GM19043 (cell line): Measurements from ENCODE around the gene IL6R.
"Not testable (repeated sequence)": the region's sequence is repeated elsewhere in the genome, so short reads cannot be mapped to it uniquely, and the experiment has no call there.

ENCODE experiments used
- ATAC-seq: cut with Tn5 transposase; IDR thresholded peaks from one replicate; pipeline ENCODE4 v1.9.1; 2021; ENCODE audit warnings: low read depth; ENCODE audit not compliant: unreplicated experiment

The IL6R gene

DNA sequence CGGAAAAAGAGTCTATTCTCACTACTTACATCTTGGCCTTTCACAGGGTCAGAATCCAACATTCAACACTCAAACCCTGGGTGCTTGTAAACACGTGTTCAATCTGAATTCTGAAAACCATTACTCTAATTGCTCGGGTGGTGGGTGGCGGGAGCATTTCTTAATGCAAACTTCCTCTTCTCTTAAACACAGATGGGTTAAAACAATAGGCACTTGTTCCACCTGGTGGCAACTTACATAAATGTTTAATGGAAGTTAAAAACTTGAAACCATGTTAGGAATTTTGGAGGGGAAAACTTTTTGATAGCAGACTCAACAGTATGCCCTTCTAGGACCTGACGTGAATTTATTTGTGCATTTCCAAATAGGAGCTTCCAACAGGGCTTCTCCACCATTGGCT lies 73.5 kb downstream of the IL6R start:
- no peak for ATAC-seq

DNA sequence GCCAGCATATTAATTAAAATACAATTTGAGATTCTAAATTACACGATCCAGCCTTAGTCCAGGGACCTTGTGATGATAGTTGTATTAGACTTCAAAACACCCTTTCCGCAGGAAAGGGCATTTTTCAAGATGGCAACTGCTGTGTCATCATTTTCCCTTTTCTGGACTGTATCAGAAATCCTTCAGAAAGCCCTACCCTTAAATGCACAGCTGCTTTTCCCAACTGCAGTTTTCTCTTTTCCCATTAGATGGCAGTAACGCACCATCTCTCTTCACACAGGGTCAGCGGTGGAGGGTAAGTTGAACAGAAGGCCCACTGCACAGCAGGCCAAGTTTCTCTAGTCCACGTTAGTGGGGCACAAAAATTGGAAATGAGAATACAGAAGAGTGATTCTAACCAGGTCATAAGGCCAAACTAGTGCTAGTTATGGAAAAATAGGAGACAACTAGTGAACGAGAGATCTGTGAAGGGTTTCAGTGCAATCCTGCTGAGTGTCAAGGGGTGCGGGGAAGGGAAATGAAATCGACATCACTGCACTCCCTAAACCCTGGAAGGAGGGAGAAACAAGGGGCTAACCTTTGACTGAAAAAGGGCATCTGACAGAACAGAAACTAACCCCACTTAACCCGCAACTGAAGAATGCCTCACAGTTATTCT lies 74.8 kb downstream of the IL6R start:
- ATAC-seq, result no peak

DNA sequence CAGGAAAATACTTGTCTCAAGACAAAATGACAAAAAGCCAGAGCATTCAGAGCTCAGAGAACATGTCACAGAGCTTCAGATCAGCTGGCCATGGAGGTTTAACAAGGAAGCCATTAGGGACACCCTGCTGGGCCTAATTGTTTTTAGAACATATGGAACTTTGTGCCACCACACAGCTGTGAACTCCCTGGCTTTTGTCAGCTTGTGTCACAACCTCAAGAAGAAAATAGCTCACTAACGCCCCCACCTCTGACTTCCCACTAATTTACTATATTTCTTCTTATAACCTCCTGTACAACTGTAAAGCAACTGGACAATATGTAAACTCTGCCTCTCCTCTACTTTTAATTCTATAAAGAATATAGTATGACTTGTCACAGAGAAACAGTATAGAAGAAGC lies 75.9 kb downstream of the IL6R start:
- no peak for ATAC-seq

DNA sequence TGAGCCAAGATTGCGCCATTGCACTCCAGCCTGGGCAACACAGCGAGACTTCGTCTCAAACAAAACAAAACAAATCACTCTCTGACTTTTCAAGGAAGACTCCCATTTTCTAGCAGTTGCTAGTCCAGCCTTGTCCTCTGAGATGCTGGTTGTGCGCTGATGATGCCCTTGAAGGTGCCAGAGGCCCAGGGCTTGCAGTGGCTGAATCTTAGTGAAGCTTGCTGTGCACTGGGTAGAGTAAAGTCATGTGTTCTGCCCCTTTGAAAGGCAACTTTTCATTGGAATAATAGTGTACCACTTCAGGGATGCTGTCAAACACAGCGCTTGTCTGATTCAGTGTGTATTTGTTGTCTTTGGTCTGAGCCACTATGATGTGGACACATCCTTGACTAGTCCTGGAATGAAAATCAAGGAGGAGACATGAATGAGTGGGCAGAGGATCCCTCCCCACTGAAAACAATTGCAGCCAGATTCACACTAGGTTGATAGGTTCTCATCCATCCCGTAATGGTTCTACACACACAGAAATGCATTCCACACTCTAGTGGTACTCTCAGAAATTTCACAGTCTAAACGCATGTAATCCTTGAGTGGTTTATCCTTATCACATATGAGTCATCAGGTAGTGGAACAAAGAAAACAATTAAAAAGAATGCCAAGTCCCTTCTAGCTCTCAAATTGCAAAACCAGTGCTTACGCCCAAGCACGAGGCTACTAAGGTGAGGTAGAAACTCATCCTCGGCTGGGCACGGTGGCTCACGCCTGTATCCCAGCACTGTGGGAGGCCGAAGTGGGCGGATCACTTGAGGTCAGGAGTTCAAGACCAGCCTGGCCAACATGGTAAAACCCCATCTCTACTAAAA lies 79.0 kb downstream of the IL6R start:
- no peak for ATAC-seq

DNA sequence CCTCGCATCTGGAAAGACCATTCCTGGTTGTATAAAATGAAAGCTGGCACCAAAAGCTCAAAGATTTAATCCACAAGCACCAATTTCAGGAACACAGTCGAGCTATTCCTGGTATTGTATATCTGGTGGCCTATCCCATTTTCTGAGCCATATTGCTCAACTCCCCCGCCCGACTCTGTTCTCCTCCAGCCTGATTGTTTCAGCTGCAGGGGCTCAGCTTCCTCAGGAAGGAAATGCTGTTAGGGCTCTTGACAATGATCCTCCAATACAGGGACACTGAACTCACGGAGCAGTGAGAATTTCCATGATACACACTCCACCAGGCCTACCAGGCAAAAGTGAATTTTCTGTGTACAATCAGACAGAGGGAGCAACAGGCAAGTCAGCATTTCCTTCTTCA lies 80.0 kb downstream of the IL6R start:
- ATAC-seq, result no peak

DNA sequence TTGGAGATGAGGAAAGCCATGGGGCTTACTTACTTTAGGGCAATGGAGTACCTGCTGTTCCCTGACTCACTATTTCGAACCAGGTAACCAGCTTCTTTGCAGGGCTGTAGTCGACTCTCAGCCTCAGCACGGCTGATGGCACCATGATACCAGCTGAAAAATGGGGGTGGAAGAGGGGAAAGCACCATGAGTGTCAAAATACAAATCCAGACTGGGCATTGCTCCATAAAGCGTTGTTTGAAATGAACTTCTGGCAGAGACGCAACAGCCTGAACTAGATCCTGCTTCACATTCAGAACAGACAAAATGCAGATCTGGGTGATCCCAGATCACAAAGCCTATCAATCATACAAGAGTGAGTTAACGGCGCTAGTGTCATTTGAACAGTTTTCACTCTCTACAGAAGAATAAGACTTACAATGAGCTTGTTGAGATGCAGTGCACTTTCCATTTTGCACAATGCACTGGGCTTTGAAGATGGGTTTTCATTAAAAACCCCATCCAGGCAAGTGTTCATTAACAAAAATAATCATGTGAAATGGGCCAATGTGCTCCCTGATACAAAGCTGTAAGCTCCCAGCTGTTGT lies 80.9 kb downstream of the IL6R start:
- ATAC-seq, result no peak

DNA sequence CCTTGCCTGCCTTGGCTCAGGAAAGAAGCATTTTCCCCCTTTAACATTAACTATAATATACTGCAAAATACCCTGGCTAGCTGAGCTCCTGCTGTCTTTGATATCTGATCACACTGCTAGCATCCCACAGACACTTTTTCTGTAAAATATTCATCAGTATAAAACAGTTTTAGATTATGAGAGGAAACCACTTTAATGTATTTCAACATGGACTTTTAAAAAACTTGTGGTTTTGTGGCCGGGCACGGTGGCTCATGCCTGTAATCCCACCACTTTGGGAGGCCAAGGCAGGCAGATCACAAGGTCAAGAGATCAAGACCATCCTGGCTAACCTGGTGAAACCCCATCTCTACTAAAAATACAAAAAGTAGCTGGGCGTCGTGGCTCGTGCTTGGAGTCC lies 81.6 kb downstream of the IL6R start:
- ATAC-seq, result not testable (repeated sequence)

DNA sequence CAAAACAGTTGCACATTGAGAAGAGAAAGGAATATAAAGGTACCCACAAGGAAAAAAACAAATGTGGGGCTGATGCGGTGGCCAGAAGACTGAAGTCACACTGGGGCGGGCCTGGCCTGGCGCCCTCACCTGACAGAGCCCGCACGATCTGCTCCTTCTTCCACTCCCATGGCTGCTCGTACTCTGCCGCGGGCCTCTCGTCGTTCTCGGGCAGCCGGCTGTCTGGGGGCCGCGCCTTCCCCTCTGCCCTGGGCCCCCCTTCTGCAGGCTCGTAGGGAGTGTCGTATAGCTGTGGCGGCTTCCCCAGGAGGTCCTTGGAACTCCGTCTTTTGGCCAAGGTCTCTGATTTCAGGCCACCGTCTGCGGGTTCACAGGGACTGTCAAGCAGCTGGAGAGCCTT lies 83.8 kb downstream of the IL6R start:
- no peak for ATAC-seq

DNA sequence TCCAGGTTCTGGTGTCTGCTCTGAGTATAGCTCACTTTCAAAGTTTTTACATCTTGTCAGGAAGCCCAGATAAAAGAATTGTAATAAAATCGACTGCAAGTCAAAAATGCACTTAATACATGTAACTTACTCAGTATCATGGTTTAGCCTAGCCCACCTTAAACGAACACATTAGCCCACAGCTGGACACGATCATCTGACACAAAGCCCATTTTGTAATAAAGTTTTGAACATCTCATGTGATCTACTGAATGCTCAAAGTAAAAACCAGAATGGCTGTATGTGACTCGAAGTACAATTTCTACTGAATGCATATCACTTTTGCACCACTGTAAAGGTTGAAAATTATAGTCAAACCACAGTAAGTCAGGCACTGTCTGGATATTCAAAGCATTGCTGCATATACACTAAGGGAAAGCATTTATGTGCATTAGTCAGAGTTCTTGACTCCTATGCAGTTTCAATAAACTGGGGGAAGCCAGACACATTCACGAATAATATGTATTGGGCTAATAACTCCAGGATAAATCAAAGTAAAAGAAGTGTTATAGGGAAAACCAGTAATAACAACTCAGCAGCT lies 84.6 kb downstream of the IL6R start:
- no peak for ATAC-seq

DNA sequence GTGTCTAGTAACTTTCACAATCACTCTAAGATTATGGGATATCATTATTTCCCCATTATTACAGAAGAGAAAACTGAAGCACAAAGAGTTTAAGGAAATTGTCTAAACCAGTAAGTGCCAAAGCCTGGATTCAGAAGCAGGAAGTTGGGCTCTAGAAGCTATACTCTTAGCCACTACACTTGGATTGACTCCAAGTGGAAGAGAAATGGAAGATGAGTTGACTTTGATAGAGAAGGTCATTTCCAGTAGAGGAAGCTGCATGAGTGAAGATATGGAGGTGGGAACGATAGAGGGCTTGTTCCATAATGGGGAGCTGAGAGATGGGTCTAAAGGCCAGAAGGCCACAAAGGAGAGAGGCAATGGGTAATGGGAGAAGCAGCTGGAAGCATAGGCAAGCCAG lies 85.2 kb downstream of the IL6R start:
- no peak for ATAC-seq

DNA sequence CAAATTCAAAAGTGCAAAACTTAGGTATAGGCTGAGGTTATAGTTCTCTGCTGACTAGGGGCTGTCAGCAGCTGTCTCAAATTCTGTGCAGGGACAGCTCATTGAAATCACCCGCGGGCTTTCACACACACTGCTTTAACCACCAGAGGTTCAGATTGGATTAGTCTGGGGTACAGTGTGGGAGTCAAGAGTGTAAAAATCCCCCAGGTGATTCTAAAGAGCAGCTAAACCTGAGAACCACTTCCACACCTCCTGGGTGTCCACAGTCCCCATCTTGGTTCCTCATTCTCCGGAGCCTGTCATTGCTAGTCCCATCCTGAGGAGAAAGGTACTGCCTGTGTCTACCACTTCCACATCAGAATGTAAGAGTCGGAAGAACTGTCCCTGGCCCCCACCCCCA lies 87.0 kb downstream of the IL6R start:
- no peak for ATAC-seq

DNA sequence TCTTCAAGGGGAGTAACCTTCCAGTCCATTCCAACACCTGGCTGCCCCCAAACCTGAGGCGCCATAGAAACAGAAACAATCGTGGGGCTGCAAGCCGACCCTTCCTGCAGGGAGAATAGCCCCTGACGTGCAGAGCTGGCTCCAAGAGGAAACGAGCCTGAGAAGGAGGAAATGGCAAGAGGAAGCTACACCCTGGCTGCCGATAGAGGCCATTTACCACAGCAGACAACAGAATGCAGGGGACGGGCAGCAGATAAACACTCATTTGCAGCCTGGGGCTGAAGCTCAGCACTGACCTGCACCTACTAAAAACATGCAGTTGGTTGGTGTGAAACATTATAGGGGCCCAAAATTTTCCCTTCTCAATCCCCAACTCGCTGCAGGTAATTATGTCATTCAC lies 88.1 kb downstream of the IL6R start:
- ATAC-seq, result no peak

DNA sequence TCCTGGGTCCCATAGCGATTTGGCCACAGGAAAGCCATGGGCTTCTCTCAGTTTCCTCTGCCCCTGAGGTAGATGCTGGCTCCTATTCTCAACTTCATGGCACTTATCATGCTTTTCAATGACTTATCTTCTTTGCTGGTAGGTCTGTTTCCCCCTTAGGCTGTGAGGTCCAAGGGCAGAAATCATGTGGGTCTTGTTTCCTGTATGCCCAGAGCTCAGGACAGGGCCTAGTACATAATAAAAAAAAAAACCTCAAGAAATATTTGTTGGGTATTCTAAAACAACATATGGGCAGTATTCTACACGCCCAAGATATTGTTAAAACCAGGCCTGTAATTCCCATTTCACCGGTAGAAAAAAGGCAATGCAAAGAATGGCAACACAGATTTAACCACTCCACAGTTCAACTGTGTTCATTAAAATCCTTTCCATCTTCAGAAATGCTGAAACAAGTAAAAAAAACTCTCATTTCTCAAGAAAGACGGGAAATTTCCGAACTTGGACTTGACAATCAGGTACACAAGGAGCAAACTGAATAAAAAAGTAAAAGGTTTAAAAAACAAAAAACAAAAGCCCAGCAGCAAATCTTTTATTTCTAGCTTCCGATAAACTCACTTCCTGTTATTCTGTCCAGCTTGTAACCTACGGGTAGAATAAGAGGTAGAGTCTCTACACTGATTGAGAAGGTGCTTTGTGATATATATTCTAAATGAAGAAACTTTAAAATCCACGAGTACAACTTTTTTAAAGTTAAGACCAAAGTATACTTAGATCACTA lies 90.5 kb downstream of the IL6R start:
- ATAC-seq, result no peak

DNA sequence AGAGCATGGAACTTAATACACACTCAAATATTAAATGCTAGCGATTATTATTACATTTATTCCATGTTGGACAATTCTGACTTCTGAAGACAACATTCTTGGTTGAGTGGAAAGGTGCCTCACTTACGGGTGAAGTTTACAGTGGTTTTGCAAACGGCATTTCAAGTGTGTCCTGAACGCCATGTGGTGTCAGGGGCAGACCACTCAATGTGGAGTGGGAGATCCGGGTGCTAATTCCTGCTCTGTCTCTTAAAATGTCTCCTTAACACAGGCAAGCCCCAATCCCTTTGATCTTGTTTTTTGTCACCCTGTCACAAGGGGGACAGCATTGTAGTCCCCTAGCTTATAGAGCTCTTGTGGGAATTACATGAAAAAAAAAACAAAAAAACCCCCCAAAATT lies 91.2 kb downstream of the IL6R start:
- ATAC-seq, result no peak

DNA sequence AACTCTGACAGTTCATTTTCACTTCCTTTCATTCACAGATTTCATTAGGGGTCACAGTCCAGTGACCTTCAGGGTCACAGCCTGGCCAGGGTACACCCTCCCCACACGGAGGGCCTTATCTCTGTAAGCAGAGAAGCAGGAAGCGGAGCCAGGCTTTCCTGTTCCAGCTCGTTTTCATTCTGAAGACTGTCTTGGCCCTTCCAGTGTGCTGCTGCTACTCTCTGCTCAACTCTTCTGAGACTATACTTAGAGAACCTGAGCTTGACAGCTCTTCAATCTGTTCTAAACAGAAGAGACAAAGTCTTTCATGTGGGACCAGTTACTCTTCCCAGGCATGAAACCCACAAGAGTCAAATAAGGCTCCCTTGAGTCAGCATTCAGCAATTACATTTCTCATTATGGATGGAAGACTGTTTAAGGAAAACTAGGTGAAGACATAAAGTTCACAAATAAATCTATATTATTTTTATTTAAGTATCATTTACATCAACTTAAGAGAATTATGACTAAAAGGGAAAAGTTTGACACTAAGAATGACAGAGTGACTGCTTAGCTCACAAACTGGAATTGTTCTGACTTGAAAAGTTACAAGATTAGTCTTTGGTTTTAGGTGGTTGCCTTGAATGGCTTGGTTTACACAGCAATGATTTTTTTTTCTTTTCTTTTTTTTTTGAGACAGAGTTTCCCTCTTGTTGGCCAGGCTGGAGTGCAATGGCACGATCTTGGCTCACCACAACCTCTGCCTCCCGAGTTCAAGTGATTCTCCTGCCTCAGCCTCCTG lies 92.1 kb downstream of the IL6R start:
- ATAC-seq, result no peak

DNA sequence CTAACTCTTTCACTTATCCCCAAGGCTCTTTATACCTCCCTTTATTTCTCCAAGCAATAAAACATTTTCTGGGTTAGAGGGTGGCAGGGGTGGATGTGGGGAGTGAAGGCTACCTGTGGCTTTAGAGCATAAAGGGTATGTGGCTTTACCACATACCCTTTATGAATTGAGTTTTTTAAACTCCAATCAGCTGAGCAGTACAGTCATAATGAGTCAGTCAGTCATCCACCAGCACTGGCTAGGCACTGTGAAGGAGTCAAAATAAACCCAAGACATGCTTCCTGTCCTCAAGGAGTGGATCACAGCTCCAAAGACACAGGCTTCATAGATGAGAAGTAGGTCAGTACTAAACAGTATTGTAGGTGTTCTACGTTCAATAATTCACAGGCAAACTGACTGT lies 94.3 kb downstream of the IL6R start:
- no peak for ATAC-seq

DNA sequence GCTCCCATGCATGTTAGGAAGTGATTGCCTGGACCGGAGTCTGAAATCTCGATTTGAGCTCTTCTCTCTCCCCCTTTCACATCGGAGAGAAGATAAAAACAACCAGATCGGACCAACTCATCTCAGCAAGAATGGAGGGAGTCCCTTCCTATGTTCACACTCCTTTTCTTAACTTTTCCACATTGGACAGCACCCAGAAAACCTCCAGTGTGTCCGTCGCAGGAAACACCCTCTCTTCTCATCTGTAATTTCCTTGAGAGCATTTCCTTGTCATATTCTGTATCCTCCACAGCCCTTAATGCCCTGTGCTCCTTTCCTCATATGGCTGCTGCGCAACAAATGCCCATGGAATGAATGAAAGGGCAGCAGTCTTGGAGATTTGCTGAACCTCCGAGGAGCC lies 95.4 kb downstream of the IL6R start:
- ATAC-seq, result no peak

DNA sequence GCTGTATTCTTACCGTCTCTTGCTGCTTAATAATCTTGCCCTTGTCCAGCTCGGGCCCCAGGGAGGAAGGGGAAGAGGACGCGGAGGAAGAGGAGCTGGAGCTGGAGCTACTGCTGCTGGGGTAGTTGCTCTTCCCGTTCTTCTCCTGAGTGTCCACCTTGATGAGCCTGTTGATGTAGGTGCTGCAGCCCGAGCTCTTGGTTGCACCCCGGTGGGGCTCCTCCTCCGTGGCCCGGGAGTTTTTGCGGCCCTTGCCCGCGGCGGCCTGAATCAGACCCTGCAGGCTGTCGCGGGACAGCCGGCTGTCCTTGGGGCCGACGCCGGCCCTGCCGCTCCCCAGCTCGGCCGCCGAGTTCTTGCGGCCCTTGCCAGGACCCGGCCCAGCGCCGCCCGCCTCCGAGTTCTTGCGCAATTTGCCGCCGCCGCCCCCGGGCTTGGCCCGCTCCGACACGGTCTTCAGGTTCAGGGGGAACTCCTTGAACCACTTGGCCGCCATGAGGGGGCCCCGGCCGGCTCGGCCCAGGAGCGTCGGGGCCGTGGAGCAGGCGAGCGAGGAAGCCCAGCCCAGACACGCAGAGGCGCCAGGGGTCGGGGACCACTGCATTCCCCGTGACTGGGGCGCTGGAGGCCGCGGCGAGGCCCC lies 96.4 kb downstream of the IL6R start:
- ATAC-seq, result no peak

DNA sequence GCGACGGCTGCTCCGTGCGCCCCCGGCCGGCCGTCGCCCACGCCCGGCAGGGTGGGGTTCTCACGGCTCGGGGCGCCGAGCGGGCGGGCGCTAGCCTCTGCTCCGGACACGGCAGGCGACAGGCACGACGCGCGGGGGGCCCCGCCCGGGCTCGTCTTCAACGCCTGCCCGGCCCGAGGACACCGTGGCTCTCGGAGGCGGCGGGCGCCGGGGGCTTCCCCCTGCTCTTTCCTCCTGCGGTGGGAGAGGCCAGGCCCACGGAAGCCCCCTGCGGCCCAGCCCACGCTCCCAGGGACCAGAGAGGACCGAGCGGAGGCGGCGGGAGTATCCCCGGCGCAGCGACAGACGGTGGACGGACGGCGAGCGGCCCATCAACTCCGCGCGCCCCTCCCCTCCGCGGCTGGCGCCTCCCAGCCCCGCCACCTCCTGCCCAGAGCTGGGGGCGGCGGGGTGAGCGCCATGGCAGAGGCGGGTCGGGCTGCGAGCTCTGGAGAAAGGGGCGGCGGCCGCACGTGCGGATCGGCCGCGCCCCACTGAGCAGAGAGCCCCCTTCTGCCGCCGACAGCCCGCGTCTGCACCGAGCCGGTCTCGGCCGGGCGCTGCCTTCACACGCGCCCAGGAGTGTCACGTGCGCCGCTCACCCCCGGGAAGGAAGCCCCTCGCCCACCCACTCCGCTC lies 97.1 kb downstream of the IL6R start, which contains the start of the genes SHE and TDRD10:
SHE (minus strand) TSS at position 347 of the 678 bp plus-strand sequence. CDS start 386 bp downstream, outside the sequence.
TDRD10 (plus strand) TSS at position 154 of the 678 bp plus-strand sequence. CDS start 4,685 bp downstream, outside the sequence.
- ATAC-seq, result no peak
